NCI-H1105 treated with DMSO at 0.1 percent for 48 hours (cell line): Measurements from ENCODE around the gene OR52D1.

Experiments
- DNase-seq: peaks from one replicate; lab custom pipeline; 2025; lab: John Stamatoyannopoulos, UW

OR52D1 gene

DNA sequence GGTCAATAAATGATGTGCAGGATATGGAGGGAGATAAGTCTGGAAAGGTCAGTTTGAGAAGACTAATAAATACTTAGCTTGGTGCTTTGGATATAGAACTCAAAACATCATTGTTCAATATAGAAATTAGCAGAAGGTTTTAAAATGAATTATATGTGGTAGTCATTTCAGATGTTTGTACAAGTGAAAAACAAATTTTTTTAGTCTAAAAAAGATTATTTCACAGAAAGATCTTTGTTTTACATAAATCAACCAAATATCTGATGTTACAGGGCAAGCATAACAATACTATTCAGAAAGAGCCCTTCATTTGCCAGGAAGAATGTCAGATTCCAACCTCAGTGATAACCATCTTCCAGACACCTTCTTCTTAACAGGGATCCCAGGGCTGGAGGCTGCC lies at the start of gene OR52D1:
TSS of gene OR52D1 (plus strand) at position 301 of the 400 bp plus-strand sequence. CDS start at position 323, 22 bp downstream.
- DNase-seq: no peak

- no peak for DNase-seq
These were observed 47.1 kb upstream of the OR52D1 start, which contains the start of gene OR51I1 for GRCh38 chr11:5441414-5441813. OR51I1 (minus strand) TSS chr11:5441514; CDS start chr11:5441514, 0 bp downstream.

DNA sequence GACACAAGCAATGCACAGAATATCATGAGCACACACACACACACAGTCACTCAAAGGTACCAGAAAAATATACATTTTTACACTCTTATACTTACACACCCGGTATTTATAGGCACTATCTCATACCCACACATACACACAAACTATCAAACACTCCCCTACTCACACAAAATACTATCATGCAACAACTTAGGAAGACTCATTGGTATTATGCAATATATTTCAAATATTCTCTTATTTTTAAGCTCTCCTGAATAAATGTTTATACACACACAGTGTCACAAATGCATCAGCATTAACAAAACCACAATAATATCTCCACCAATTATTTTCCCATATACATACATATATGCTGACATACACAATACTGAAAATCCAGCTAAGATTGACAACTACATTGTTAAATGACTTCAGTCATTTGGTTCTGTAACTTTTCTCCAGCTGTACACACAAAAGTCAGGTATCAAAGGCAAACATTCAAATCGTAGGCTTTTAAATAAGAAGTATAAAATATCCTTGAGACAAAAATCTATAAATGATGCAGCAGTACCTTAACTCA lies 44.6 kb upstream of the OR52D1 start:
- no peak for DNase-seq

GRCh38 chr11:5449023-5449422 lies 39.5 kb upstream of the OR52D1 start, which contains the start of gene OR51I2:
OR51I2 (plus strand) TSS chr11:5449323; CDS start chr11:5453489, 4,166 bp downstream.
- DNase-seq: no peak

- DNase-seq: no peak
These were observed 39.1 kb upstream of the OR52D1 start for GRCh38 chr11:5449432-5449831.

DNA sequence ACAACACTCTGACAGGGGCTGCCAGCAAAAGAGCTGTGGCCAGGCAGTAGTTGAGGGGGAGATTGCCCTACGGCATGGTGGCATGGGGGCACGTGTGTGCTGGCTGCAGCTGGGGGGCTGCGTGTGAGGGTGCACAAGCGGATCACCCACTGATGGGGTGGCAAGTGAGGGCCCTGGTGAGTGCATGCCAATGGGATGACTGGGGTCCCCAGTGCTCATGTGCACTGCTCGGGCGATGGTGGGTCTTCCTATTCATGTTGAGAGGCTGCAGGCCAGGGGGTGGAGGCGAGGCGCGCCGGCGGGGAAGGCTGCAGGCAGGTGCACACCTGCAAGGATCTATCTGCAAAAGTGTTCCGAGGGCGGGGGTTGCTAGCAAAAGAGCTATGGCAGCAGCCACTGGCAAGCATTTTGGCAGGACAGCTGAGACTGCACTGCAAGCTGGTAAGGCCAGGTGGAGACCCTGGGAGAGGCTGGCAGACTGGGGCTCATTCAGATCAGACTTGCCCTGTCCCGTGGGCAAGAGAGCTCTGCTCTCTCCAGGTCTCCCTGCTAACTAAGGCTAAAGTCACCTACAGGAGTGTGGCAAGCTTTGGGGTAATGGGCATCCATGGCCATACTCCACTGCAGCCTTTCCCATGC lies 27.4 kb upstream of the OR52D1 start:
- DNase-seq: no peak

GRCh38 chr11:5467527-5467926 lies 21.0 kb upstream of the OR52D1 start:
- no peak for DNase-seq

- DNase-seq: no peak
These were observed 14.6 kb upstream of the OR52D1 start for GRCh38 chr11:5473921-5474320.

- DNase-seq: peak; percentile 34
These were observed 12.2 kb upstream of the OR52D1 start for GRCh38 chr11:5476186-5476819.

- DNase-seq: no peak
These were observed 2.5 kb upstream of the OR52D1 start for GRCh38 chr11:5486003-5486402.

DNA sequence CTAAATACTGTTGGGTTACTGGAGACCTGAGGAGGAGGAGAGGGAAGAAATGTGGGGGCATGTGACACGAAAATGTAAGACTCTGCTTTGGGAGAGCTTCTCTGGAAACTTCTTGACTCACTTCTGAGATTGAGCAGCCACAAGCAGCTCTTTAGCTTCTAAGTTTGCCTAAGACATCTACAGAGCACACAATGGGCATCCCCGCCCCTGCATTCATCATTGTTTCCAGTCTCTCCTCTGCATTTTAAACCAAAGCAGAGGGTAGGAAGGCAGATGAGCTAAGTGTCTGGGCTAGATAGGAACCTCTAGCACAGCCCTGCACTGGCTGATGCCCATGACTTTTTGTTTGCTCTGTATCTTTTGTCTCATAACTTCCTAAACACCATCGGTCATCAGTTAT lies 2.1 kb upstream of the OR52D1 start:
- DNase-seq: no peak

- DNase-seq: no peak
These were observed 414 bp downstream of the OR52D1 start for GRCh38 chr11:5488798-5489399.

DNA sequence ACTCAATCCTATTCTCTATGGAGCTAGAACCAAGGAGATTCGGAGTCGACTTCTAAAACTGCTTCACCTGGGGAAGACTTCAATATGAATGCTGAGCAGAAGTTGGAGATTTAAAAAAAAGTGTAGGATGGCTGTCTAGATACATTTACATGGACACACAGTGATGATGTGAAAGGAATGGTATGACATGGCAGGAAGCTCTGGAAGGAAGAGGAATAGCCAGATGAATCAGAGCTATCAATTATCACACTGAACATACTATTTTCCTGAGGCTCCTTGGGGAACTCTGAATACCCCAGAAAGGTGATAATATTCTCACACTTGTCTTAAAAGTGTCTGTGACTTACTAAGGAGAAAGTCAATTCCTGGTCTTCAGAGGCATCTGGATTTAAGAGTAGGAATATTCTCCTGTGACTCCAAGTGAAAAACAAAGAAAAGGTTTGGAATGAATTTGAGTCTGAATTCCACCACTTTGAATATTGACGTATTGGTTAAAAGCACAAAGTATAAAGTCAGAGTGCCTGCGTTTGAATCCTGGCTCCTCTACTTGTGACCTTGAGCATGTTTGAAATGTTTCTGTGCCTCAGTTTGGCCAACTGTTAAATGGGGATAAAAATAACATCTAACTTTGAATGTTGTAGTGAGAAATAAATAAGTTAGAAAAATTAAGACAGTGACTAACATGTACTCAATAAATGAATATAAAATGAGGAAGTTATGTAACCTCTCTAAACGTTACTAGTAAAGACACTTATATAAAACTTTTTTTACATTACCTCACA lies 1.3 kb downstream of the OR52D1 start:
- no peak for DNase-seq

DNA sequence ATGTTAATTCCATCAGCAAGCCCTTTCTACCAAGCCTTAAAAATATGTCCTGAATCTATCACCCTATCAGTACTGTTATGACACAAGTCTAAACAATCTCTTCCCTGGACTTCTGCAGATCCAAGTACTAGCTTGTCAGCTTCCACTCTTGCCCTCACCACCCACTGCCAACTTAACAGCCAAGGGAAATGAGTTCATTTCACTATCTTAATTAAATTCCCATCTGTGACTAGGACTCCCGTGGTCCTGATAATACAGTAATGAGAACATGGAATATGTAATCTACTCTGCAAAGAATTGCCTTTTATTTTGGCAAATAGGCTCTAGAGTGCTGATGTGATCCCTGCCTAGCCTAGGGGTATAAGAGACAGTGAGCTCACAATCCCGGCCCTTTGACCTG lies 11.2 kb downstream of the OR52D1 start:
- no peak for DNase-seq

DNA sequence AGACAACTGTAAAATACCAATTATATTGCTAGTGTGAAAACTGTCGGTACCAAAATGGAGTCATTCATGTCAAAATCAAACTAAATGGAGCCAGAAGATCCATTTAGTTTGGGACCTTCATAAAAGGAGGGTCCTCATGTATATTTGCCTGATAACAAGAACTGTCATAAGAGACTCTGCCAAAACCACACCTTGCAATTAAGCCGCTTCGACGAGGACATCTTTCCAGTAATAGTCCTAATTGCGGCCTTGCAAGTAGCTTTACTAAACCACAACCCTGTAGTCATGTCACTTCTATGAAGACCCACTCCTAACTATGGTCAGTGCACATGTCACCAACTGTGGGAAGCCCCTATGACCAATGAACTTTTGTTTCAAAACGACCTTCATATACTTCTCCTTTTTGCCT lies 11.9 kb downstream of the OR52D1 start:
- no peak for DNase-seq

- no peak for DNase-seq
These were observed 16.0 kb downstream of the OR52D1 start for GRCh38 chr11:5504403-5504921.

DNA sequence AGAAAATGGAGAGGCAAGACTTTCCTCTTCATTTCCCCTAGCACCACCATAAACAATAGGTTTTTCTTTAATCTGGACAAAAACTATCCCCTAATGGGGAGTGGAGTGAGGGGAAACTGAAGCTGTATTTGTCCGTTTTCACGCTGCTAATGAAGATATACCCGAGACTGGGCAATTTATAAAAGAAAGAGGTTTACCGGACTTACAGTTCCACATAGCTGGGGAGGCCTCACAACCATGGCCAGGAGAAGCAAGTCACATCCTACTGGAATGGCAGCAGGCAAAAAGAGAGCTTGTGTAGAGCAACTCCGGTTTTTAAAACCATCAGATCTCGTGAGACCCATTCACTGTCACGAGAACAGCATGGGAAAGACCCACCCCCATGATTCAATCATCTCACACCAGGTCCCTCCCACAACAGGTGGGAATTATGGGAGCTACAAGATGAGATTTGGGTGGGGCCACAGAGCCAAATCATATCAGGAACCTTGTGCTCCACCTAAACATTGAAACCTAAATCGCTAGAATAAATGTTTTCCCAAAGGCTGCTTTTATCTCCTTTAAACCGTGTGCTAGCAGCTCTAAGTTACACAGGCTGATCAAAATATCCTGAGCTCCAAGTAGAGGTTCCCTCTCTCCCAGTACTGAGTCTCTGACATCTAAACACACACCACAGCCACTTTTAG lies 17.0 kb downstream of the OR52D1 start:
- DNase-seq: no peak

DNA sequence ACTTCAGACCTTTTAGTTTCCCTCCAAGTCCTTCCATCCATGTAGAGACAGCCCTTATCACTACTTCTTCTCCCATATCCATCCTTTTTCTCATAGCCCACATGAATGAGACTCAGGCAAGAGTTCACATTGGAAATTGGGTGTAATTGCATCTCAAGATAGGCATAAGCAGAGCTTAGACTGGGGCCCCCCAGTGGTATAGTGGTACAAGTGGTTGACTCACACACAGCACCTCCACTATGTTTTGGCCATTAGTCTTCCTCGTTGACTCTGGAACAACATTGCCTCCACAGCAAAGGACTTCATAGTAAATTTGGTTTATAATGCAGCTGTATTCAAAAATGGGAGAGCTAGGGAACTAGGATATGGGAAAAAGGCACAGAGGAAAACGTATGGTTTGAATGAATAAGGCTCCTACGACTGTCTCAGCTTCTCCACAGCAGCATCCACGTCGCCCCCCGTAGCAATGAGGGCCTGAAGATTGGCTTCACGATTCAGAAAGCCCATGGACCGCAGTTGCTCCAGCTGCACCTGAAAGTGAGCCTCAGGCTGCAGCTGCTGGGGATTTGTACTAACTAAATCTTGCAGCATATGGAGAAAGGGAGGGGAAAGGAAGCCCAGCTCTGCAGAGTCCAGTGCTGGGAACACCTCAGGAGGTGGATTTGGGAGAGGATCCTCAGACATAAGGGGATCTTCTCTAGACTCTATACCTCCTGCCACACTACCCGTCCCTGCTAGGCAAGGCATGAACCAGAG lies 18.9 kb downstream of the OR52D1 start:
- DNase-seq: no peak

- no peak for DNase-seq
These were observed 19.4 kb downstream of the OR52D1 start for GRCh38 chr11:5507933-5508305.

DNA sequence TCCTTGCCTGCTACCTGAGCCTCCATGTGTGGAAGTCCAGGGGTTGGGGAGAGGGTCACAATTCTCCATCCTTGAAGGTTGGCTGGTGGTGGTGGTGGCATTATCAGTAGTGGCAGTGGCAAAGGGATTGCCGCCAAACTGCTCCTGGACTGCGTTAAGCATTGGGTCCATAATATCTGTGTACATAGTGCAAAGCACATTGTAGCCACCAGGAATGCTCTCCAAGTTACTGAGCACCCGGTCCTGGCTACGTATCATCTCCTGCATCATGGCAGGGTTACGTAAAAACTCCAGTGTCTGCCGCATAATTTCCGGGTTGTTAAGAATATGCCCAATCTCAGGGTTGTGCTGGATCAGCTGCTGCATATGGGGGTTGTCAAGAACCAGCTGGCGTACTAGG lies 20.1 kb downstream of the OR52D1 start:
- DNase-seq: no peak

DNA sequence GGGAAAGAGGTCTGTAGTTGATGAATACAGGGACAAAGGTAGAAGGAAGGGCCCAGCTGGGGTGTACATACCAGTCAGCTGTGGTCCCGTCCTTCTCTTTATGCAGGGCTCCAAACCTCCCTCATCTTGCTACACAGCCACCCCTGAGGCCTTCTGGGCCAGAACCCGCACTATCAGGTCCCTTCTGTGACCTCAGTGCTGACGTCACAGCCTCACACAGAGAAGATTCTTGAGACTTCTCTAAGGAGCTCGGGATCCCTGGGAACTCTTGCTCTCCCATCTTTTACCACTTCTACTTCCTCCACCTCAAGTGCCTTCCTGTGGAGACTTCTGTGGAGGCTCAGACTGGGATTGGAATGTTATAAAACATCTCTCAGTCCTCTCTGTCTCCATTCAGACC lies 21.3 kb downstream of the OR52D1 start, which contains the start of gene UBQLN3:
TSS of gene UBQLN3 (minus strand) at position 155 of the 400 bp plus-strand sequence. CDS start 399 bp downstream, outside the sequence.
- DNase-seq: no peak
